Neural progenitor cell (in vitro differentiated cells): ENCODE results near the gene SSR3.
"Not testable (repeated sequence)": the region's sequence is repeated elsewhere in the genome, so short reads cannot be mapped to it uniquely, and the experiment has no call there.

ENCODE experiments used
- EZH2 ChIP-seq: fragments of 200-600 bp; sonication (generic); IDR thresholded peaks from 2 replicates; pipeline ENCODE4 v1.6.1; 2017; ENCODE audit warnings: antibody characterized with exemption, mild to moderate bottlenecking, moderate library complexity
- TF ChIP-seq, protein P1 (sequence below): fragments of 200-600 bp; sonication (generic); IDR thresholded peaks from 2 replicates; pipeline ENCODE4 v1.5.1; 2017; ENCODE audit warnings: antibody characterized with exemption, mild to moderate bottlenecking

GRCh38 chr3:156569881-156570280 is 15.0 kb upstream of the SSR3 start:
- TF ChIP-seq, protein P1, sequence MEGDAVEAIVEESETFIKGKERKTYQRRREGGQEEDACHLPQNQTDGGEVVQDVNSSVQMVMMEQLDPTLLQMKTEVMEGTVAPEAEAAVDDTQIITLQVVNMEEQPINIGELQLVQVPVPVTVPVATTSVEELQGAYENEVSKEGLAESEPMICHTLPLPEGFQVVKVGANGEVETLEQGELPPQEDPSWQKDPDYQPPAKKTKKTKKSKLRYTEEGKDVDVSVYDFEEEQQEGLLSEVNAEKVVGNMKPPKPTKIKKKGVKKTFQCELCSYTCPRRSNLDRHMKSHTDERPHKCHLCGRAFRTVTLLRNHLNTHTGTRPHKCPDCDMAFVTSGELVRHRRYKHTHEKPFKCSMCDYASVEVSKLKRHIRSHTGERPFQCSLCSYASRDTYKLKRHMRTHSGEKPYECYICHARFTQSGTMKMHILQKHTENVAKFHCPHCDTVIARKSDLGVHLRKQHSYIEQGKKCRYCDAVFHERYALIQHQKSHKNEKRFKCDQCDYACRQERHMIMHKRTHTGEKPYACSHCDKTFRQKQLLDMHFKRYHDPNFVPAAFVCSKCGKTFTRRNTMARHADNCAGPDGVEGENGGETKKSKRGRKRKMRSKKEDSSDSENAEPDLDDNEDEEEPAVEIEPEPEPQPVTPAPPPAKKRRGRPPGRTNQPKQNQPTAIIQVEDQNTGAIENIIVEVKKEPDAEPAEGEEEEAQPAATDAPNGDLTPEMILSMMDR, result not testable (repeated sequence)
- TF ChIP-seq EZH2, result not testable (repeated sequence)
